ENCODE data around the gene TJP2. TPM values are rescaled to one million over a fixed set of nuclear protein-coding genes. Genes with fewer than 3 reads are reported as not detected.

Gene TJP2
- total and polyA plus RNA-seq, 4 donors = 89.5 to 106 (median 94.5) TPM

GRCh38 chr9:69186841-69187611 is 12.9 kb downstream of the TJP2 start:
- Histone ChIP-seq H3K27me3 (ENCODE audit: control insufficient read depth, insufficient read depth, low read length) (no peaks in the 10 kb centered on the region), H3K4me3 (ENCODE audit: low read depth, low read length) (no peak overlapping the region), H3K9me3 (ENCODE audit: control insufficient read depth, insufficient read depth, low read length) (no peaks in the 10 kb centered on the region), H3K27ac (ENCODE audit: low read depth, low read length) (peak overlapping the region; percentile 83), H3K36me3 (ENCODE audit: control insufficient read depth, insufficient read depth, low read length) (no peaks in the 10 kb centered on the region), H3K4me1 (ENCODE audit: control insufficient read depth, insufficient read depth, low read length) (peaks cover 4% of the 10 kb centered on the region)
- 100% methylated on average over 1 of the region's 7 CpGs for WGBS (ENCODE audit: insufficient coverage)
- no peak for DNase-seq (ENCODE audit: low read depth in 4 of 6, low spot score in 6 of 6)

- peaks cover 8% of the 10 kb centered on the region for H3K4me1 ChIP-seq (ENCODE audit: control insufficient read depth, insufficient read depth, low read length)
- H3K36me3 ChIP-seq (ENCODE audit: control insufficient read depth, insufficient read depth, low read length) = no peaks in the 10 kb centered on the region
- no peaks in the 10 kb centered on the region for H3K27me3 ChIP-seq (ENCODE audit: control insufficient read depth, insufficient read depth, low read length)
- no peak overlapping the region for H3K27ac ChIP-seq (ENCODE audit: low read depth, low read length)
- no peaks in the 10 kb centered on the region for H3K9me3 ChIP-seq (ENCODE audit: control insufficient read depth, insufficient read depth, low read length)
- no peak overlapping the region for H3K4me3 ChIP-seq (ENCODE audit: low read depth, low read length)
- DNase-seq (ENCODE audit: low read depth in 4 of 6, low spot score in 6 of 6) = no peak
- no CpG with 5 or more reads among the region's 2 CpGs for WGBS (ENCODE audit: insufficient coverage)
Observed at GRCh38 chr9:69188975-69189374, 14.9 kb downstream of the TJP2 start.

GRCh38 chr9:69190086-69190862 is 16.2 kb downstream of the TJP2 start:
- H3K27ac ChIP-seq (ENCODE audit: low read depth, low read length) = no peak overlapping the region
- H3K27me3 ChIP-seq (ENCODE audit: control insufficient read depth, insufficient read depth, low read length) = no peaks in the 10 kb centered on the region
- peaks cover 8% of the 10 kb centered on the region for H3K4me1 ChIP-seq (ENCODE audit: control insufficient read depth, insufficient read depth, low read length)
- WGBS (ENCODE audit: insufficient coverage) = 33% methylated on average over 3 of the region's 5 CpGs
- no peaks in the 10 kb centered on the region for H3K36me3 ChIP-seq (ENCODE audit: control insufficient read depth, insufficient read depth, low read length)
- H3K4me3 ChIP-seq (ENCODE audit: low read depth, low read length) = no peak overlapping the region
- DNase-seq (ENCODE audit: low read depth in 4 of 6, low spot score in 6 of 6) = no peak
- H3K9me3 ChIP-seq (ENCODE audit: control insufficient read depth, insufficient read depth, low read length) = no peaks in the 10 kb centered on the region

GRCh38 chr9:69190863-69191181 is 16.7 kb downstream of the TJP2 start:
- H3K9me3 ChIP-seq (ENCODE audit: control insufficient read depth, insufficient read depth, low read length) = no peaks in the 10 kb centered on the region
- no peak overlapping the region for H3K4me3 ChIP-seq (ENCODE audit: low read depth, low read length)

GRCh38 chr9:69191231-69191630 is 17.2 kb downstream of the TJP2 start:
- H3K4me1 ChIP-seq (ENCODE audit: control insufficient read depth, insufficient read depth, low read length) = peaks cover 4% of the 10 kb centered on the region
- DNase-seq (ENCODE audit: low read depth in 4 of 6, low spot score in 6 of 6) = no peak
- no peaks in the 10 kb centered on the region for H3K9me3 ChIP-seq (ENCODE audit: control insufficient read depth, insufficient read depth, low read length)
- no peaks in the 10 kb centered on the region for H3K36me3 ChIP-seq (ENCODE audit: control insufficient read depth, insufficient read depth, low read length)
- WGBS (ENCODE audit: insufficient coverage) = 82% methylated on average over 2 of the region's 3 CpGs
- H3K4me3 ChIP-seq (ENCODE audit: low read depth, low read length) = no peak overlapping the region
- no peak overlapping the region for H3K27ac ChIP-seq (ENCODE audit: low read depth, low read length)
- H3K27me3 ChIP-seq (ENCODE audit: control insufficient read depth, insufficient read depth, low read length) = no peaks in the 10 kb centered on the region

More at GRCh38 chr9:69190863-69191181, 16.7 kb downstream of the TJP2 start:
- 33% methylated on average over 1 of the region's 1 CpG for WGBS (ENCODE audit: insufficient coverage)
- Histone ChIP-seq H3K27me3 (ENCODE audit: control insufficient read depth, insufficient read depth, low read length) (no peaks in the 10 kb centered on the region), H3K4me1 (ENCODE audit: control insufficient read depth, insufficient read depth, low read length) (peaks cover 6% of the 10 kb centered on the region), H3K36me3 (ENCODE audit: control insufficient read depth, insufficient read depth, low read length) (no peaks in the 10 kb centered on the region), H3K27ac (ENCODE audit: low read depth, low read length) (no peak overlapping the region)
- DNase-seq (ENCODE audit: low read depth in 4 of 6, low spot score in 6 of 6) = no peak

GRCh38 chr9:69192214-69192613 is 18.1 kb downstream of the TJP2 start:
- Histone ChIP-seq H3K4me1 (ENCODE audit: control insufficient read depth, insufficient read depth, low read length) (peaks cover 8% of the 10 kb centered on the region), H3K9me3 (ENCODE audit: control insufficient read depth, insufficient read depth, low read length) (no peaks in the 10 kb centered on the region), H3K4me3 (ENCODE audit: low read depth, low read length) (no peak overlapping the region), H3K36me3 (ENCODE audit: control insufficient read depth, insufficient read depth, low read length) (no peaks in the 10 kb centered on the region), H3K27me3 (ENCODE audit: control insufficient read depth, insufficient read depth, low read length) (no peaks in the 10 kb centered on the region), H3K27ac (ENCODE audit: low read depth, low read length) (no peak overlapping the region)
- WGBS (ENCODE audit: insufficient coverage) = 80% methylated on average over 1 of the region's 3 CpGs
- DNase-seq (ENCODE audit: low read depth in 4 of 6, low spot score in 6 of 6) = no peak

GRCh38 chr9:69193685-69194032 is 19.6 kb downstream of the TJP2 start:
- WGBS (ENCODE audit: insufficient coverage) = no CpG with 5 or more reads among the region's 1 CpG
- Histone ChIP-seq H3K36me3 (ENCODE audit: control insufficient read depth, insufficient read depth, low read length) (no peaks in the 10 kb centered on the region), H3K27me3 (ENCODE audit: control insufficient read depth, insufficient read depth, low read length) (no peaks in the 10 kb centered on the region), H3K4me3 (ENCODE audit: low read depth, low read length) (no peak overlapping the region), H3K27ac (ENCODE audit: low read depth, low read length) (no peak overlapping the region), H3K4me1 (ENCODE audit: control insufficient read depth, insufficient read depth, low read length) (peaks cover 11% of the 10 kb centered on the region), H3K9me3 (ENCODE audit: control insufficient read depth, insufficient read depth, low read length) (no peaks in the 10 kb centered on the region)
- DNase-seq (ENCODE audit: low read depth in 4 of 6, low spot score in 6 of 6) = no peak

- H3K9me3 ChIP-seq (ENCODE audit: control insufficient read depth, insufficient read depth, low read length) = no peaks in the 10 kb centered on the region
- 83% methylated on average over 3 of the region's 5 CpGs for WGBS (ENCODE audit: insufficient coverage)
- H3K4me3 ChIP-seq (ENCODE audit: low read depth, low read length) = no peak overlapping the region
- peak overlapping the region; percentile 48 for H3K27ac ChIP-seq (ENCODE audit: low read depth, low read length)
- DNase-seq (ENCODE audit: low read depth in 4 of 6, low spot score in 6 of 6) = no peak
- no peaks in the 10 kb centered on the region for H3K27me3 ChIP-seq (ENCODE audit: control insufficient read depth, insufficient read depth, low read length)
- peaks cover 18% of the 10 kb centered on the region for H3K4me1 ChIP-seq (ENCODE audit: control insufficient read depth, insufficient read depth, low read length)
- H3K36me3 ChIP-seq (ENCODE audit: control insufficient read depth, insufficient read depth, low read length) = no peaks in the 10 kb centered on the region
Observed at GRCh38 chr9:69194702-69195418, 20.8 kb downstream of the TJP2 start.

- Histone ChIP-seq H3K36me3 (ENCODE audit: control insufficient read depth, insufficient read depth, low read length) (no peaks in the 10 kb centered on the region), H3K4me1 (ENCODE audit: control insufficient read depth, insufficient read depth, low read length) (peaks cover 22% of the 10 kb centered on the region), H3K4me3 (ENCODE audit: low read depth, low read length) (no peak overlapping the region), H3K9me3 (ENCODE audit: control insufficient read depth, insufficient read depth, low read length) (no peaks in the 10 kb centered on the region), H3K27me3 (ENCODE audit: control insufficient read depth, insufficient read depth, low read length) (no peaks in the 10 kb centered on the region), H3K27ac (ENCODE audit: low read depth, low read length) (peak overlapping the region; percentile 48)
- peak in 3 of 6 donors; percentile 63 to 85 (median 81) for DNase-seq (ENCODE audit: low read depth in 4 of 6, low spot score in 6 of 6)
- no CpG with 5 or more reads among the region's 3 CpGs for WGBS (ENCODE audit: insufficient coverage)
Observed at GRCh38 chr9:69195668-69196067, 21.6 kb downstream of the TJP2 start.

Data from spinal cord (tissue), 10 donors.